ENCODE data around the gene HCK. TPM values are rescaled to one million over a fixed set of nuclear protein-coding genes. Genes with fewer than 3 reads are reported as not detected.

The HCK gene
- total RNA-seq, 4 donors from 2014 or later, result 1.4 to 4.7 (median 4.2) TPM

DNA sequence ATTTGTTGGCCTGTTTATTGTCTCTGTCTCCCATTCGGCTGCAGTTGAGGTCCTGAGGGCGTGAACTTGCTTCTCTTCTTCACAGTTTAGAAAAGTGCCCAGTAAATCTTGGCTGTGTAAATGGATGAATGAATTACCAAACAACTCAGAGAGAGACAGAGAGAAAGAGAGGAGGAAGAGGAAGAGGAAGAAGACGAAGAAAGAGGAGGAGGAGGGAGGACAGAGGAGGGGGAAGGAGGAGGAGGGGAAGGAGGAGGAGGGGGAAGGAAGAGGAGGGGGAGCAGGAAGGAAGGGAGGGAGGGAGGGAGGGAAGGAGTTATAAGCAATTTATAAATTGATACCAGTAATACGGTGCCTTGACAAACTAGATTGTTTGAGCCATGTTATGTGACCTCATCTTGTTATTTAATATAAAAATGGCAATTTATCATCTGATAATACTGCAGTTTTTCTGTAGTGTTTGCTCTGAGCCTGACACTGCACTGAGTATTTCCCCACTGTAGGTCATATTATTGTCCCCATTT is 18.7 kb downstream of the HCK start:
- ATAC-seq, result no peak
- no peak overlapping the region for H3K27ac ChIP-seq
- intact Hi-C loops (cut with DNase I; ENCODE audit: low total_unique reads), result no loop called here

DNA sequence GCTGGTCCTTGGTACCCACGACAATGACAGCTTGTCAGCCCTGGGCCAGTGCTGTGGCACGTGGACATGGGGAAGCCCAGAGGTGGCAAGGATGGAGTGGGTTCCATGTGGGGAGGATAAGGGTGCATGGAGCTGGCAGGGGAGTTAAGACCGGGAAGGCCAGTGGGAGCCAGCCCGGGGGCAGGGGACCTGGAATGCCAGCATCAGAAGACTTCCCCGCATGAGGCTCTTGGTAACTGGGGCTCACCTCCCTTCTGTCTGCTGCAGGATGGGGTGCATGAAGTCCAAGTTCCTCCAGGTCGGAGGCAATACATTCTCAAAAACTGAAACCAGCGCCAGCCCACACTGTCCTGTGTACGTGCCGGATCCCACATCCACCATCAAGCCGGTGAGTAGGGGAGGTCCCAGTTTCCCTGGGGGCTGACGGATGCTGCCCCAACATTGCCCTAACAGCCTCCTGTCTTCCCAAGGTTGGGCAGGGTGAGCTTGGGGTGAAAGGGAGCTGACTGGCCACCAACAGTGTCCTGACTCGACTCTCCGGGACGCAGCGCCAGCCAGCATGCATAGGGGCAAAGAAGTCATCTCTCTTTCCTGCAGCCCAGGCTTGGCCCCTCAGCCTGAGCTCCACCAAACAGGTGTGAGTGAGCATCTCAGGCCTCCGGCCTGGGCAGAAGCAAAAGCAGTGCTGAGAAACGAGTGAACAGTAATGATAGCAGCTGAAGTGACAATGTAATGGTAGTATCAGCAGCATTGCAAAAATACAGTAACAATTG is 19.5 kb downstream of the HCK start:
- intact Hi-C loops (cut with DNase I; ENCODE audit: low total_unique reads), result no loop called here
- no peak overlapping the region for H3K27ac ChIP-seq

More for the DNA sequence above, 18.7 kb downstream of the HCK start:
- Histone ChIP-seq H3K4me3 (no peak overlapping the region), H3K36me3 (no peaks in the 10 kb centered on the region), H3K27me3 (peaks cover 0 to 4% (median 0%) of the 10 kb centered on the region in 3 donors), H3K4me1 (no peaks in the 10 kb centered on the region), H3K9me3 (no peaks in the 10 kb centered on the region)
- in situ Hi-C loops (cut with MboI; ENCODE audit: low sequenced_read_pairs in 4 of 4), result no loop called here
- TF ChIP-seq, protein P1, sequence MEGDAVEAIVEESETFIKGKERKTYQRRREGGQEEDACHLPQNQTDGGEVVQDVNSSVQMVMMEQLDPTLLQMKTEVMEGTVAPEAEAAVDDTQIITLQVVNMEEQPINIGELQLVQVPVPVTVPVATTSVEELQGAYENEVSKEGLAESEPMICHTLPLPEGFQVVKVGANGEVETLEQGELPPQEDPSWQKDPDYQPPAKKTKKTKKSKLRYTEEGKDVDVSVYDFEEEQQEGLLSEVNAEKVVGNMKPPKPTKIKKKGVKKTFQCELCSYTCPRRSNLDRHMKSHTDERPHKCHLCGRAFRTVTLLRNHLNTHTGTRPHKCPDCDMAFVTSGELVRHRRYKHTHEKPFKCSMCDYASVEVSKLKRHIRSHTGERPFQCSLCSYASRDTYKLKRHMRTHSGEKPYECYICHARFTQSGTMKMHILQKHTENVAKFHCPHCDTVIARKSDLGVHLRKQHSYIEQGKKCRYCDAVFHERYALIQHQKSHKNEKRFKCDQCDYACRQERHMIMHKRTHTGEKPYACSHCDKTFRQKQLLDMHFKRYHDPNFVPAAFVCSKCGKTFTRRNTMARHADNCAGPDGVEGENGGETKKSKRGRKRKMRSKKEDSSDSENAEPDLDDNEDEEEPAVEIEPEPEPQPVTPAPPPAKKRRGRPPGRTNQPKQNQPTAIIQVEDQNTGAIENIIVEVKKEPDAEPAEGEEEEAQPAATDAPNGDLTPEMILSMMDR (IDR thresholded peaks at IDR 0.05 in 4 of 5, conservative IDR thresholded peaks at IDR 0.05 in 1 of 5), result no peak
- TF ChIP-seq POLR2A (IDR thresholded peaks at IDR 0.05), result no peak
- DNase-seq, result no peak

DNA sequence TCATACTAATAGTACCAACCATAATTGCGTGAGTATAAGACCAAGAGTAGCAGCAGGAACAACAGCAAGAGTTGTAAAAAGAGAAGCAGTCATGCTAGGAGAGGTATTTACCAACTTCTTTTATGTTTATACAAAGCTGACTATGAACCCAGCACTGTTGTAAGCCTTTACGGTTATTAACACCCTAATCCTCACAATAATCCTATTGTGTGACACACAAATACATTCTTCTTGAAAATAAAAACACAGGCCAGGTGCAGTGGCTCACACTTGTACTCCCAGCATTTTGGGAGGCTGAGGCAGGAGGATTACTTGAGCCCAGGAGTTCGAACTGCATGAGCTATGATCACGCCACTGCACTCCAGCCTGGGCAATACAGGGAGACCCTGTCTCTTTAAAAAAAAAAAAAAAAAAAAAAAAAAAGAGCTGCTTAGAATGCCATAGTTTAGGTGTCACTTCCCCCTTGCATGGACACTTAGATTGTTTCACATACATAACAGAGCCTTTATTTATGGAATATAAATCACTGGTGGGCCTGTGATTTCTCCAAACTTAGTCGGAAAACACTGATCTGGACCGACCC is 20.2 kb downstream of the HCK start:
- in situ Hi-C loops (cut with MboI; ENCODE audit: low sequenced_read_pairs in 4 of 4), result no loop called here
- no peak overlapping the region for H3K27ac ChIP-seq
- no peak for TF ChIP-seq POLR2A (IDR thresholded peaks at IDR 0.05)
- TF ChIP-seq, protein P1 (IDR thresholded peaks at IDR 0.05 in 4 of 5, conservative IDR thresholded peaks at IDR 0.05 in 1 of 5), result no peak
- no peak overlapping the region for H3K4me3 ChIP-seq
- DNase-seq (no peak), ATAC-seq (no peak)
- H3K9me3 ChIP-seq, result no peaks in the 10 kb centered on the region
- H3K27me3 ChIP-seq, result peaks cover 0 to 4% (median 3%) of the 10 kb centered on the region in 3 donors
- intact Hi-C loops (cut with DNase I; ENCODE audit: low total_unique reads), result no loop called here
- no peaks in the 10 kb centered on the region for H3K4me1 ChIP-seq
- no peaks in the 10 kb centered on the region for H3K36me3 ChIP-seq

More for the DNA sequence above, 19.5 kb downstream of the HCK start:
- Histone ChIP-seq H3K4me1 (no peaks in the 10 kb centered on the region), H3K4me3 (no peak overlapping the region), H3K36me3 (no peaks in the 10 kb centered on the region), H3K27me3 (peaks cover 0 to 4% (median 0%) of the 10 kb centered on the region in 3 donors), H3K9me3 (no peaks in the 10 kb centered on the region)
- ATAC-seq (no peak), DNase-seq (no peak)
- in situ Hi-C loops (cut with MboI; ENCODE audit: low sequenced_read_pairs in 4 of 4), result no loop called here
- TF ChIP-seq POLR2A (IDR thresholded peaks at IDR 0.05), result no peak
- TF ChIP-seq, protein P1 (IDR thresholded peaks at IDR 0.05 in 4 of 5, conservative IDR thresholded peaks at IDR 0.05 in 1 of 5), result no peak

DNA sequence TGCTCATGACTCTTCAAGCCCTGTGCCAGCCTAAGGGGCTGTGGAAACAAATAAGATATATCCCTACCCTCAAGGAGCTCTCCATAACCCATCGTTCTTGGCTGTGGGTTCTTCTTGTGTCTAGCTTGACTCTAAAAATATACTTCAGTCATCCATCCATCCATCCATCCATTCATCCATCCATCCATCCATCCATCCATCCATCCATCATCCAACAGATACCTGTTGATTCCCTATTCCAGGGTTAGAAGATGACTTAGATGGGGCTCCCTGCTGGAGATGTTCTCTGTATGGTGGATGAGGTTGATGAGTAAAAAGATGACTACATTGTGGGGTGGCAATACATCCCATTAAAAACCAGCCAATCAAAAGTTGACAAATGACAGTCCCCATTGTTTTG is 23.5 kb downstream of the HCK start:
- no peak for ATAC-seq
- H3K27me3 ChIP-seq, result peaks cover 0 to 4% (median 3%) of the 10 kb centered on the region in 3 donors
- no peaks in the 10 kb centered on the region for H3K4me1 ChIP-seq
- no peak overlapping the region for H3K4me3 ChIP-seq
- TF ChIP-seq, protein P1 (IDR thresholded peaks at IDR 0.05 in 4 of 5, conservative IDR thresholded peaks at IDR 0.05 in 1 of 5), result no peak
- no peak for TF ChIP-seq POLR2A (IDR thresholded peaks at IDR 0.05)
- H3K27ac ChIP-seq, result no peak overlapping the region
- H3K36me3 ChIP-seq, result no peaks in the 10 kb centered on the region
- in situ Hi-C loops (cut with MboI; ENCODE audit: low sequenced_read_pairs in 4 of 4) (no loop called here), intact Hi-C loops (cut with DNase I; ENCODE audit: low total_unique reads) (no loop called here)
- H3K9me3 ChIP-seq, result no peaks in the 10 kb centered on the region
- no peak for DNase-seq
